BJ (cell line): ENCODE data around the gene USF1. TPM values are rescaled to one million over a fixed set of nuclear protein-coding genes. Genes with fewer than 3 reads are reported as not detected.
"Not testable (repeated sequence)": the region's sequence is repeated elsewhere in the genome, so short reads cannot be mapped to it uniquely, and the experiment has no call there.

Source experiments
- CTCF ChIA-PET: fragments of 350-600 bp; formaldehyde crosslinking; extraction: SDS; loops from one replicate; lab custom pipeline; 2021; ENCODE audit warnings: antibody characterized with exemption, inconsistent platforms; lab: Yijun Ruan, JAX
- POLR2A ChIA-PET: fragments of 300-600 bp; sonication (Branson Sonifier 250); formaldehyde crosslinking; extraction: SDS; loops from one replicate; lab custom pipeline; 2021; ENCODE audit warnings: antibody characterized with exemption; lab: Charles Lee
- DNase-seq: peaks from one replicate; pipeline ENCODE4 v3.0.0-alpha.2; 2011; ENCODE audit warnings: low read depth
- H3K27me3 ChIP-seq: 2 replicates; pipeline ENCODE4 v1.6.0; 2011; ENCODE audit warnings: low read length; ENCODE audit not compliant: control insufficient read depth, insufficient read depth
- H3K36me3 ChIP-seq: 2 replicates; pipeline ENCODE4 v1.5.1; 2011; ENCODE audit warnings: low read length; ENCODE audit not compliant: control insufficient read depth, insufficient read depth
- H3K4me3 ChIP-seq: 2 replicates; pipeline ENCODE4 v1.5.1; 2011; ENCODE audit warnings: low read depth, mild to moderate bottlenecking, control low read depth, low read length
- polyA plus RNA-seq: library from polyadenylated mRNA; depleted of rRNA; stranded (reverse); fragments of >200 nt; gene quantifications from 2 replicates; pipeline ENCODE4 v1.2.3, GENCODE V29; 2011
- TF ChIP-seq, protein P1 (sequence below): IDR thresholded peaks from 2 replicates; pipeline ENCODE4 v1.5.1; 2011; ENCODE audit warnings: low read depth, mild to moderate bottlenecking, control low read depth, inconsistent platforms, low read length, moderate library complexity; ENCODE audit not compliant: insufficient read depth

The USF1 gene
- polyA plus RNA-seq, 1 experiment, result 40.4 TPM

DNA sequence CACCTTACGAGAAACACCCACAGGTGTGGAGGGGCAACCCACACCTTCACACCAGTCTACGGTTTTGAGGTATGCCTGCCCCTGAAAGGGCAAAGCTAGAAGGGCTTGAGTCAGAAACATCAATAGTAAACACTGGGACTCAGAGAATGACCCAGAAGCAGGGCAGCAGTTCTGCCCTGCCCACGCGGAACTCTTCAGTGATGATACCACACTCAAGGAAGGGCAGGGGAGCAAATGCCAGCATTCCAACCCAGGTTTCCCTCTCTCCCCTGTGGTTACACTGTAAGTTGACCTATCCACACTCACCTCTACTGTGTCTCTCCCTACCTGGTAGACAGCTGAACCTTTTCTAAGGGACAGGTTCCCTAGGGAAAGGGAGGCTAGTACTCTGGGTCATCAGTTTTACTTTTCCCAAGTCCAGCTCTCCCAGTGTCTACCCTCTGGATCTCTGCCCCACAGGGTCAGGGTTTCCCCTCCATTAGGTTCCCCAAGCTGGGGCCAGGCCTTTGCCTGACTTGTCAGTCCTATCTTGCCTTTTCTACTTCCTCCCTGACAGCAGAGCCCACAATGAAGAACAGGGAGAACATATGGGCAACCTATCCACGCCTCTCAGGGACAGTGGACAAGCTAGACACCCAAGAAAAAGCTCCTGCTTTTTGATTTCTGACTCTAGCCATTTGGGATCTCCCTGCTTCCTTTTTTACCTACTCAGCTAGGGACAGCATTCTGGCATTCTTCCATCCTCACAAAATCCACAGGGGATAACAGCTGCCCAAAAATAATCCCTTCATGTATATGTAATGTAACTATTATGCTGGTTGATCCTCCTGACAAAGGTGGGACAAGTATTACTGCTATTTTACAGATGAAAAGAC, 27.8 kb downstream of the USF1 start:
- no peaks in the 10 kb centered on the region for H3K36me3 ChIP-seq
- H3K4me3 ChIP-seq, result no peak overlapping the region
- ChIA-PET POLR2A (no interaction called here), CTCF (interaction anchor here (1.0 to 1.4 kb wide), 3 partner anchors 10 to 24 kb away, joined by 3 to 4 read pairs (median 3); no protein-coding TSS in a partner anchor)
- peaks cover 21% of the 10 kb centered on the region for H3K27me3 ChIP-seq
- TF ChIP-seq, protein P1, sequence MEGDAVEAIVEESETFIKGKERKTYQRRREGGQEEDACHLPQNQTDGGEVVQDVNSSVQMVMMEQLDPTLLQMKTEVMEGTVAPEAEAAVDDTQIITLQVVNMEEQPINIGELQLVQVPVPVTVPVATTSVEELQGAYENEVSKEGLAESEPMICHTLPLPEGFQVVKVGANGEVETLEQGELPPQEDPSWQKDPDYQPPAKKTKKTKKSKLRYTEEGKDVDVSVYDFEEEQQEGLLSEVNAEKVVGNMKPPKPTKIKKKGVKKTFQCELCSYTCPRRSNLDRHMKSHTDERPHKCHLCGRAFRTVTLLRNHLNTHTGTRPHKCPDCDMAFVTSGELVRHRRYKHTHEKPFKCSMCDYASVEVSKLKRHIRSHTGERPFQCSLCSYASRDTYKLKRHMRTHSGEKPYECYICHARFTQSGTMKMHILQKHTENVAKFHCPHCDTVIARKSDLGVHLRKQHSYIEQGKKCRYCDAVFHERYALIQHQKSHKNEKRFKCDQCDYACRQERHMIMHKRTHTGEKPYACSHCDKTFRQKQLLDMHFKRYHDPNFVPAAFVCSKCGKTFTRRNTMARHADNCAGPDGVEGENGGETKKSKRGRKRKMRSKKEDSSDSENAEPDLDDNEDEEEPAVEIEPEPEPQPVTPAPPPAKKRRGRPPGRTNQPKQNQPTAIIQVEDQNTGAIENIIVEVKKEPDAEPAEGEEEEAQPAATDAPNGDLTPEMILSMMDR, result no peak
- no peak for DNase-seq

DNA sequence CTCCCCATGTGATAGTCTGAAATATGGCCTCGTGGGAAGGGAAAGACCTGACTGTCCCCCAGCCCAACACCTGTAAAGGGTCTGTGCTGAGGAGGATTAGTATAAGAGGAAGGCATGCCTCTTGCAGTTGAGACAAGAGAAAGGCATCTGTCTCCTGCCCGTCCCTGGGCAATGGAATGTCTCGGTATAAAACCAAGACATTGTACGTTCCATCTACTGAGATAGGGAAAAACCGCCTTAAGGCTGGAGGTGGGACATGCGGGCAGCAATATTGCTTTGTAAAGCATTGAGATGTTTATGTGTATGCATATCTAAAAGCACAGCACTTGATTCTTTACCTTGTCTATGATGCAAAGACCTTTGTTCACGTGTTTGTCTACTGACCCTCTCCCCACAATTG, 28.6 kb downstream of the USF1 start:
- H3K36me3 ChIP-seq, H3K4me3 ChIP-seq, CTCF ChIA-PET, POLR2A ChIA-PET, DNase-seq: not testable (repeated sequence)
- H3K27me3 ChIP-seq, result peaks cover 21% of the 10 kb centered on the region

DNA sequence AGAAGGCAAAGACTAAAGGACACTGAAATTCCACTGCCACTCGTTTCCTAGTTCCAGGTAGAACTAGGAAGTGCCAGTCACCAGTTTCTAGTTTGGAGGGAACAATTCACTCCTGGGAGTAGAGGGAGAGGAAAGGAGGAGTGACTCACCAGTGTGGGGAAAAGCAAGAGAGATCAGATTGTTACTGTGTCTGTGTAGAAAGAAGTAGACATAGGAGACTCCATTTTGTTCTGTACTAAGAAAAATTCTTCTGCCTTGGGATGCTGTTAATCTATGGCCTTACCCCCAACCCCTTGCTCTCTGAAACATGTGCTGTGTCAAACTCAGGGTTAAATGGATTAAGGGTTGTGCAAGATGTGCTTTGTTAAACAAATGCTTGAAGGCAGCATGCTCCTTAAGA, 29.1 kb downstream of the USF1 start:
- CTCF ChIA-PET, DNase-seq, POLR2A ChIA-PET, H3K4me3 ChIP-seq, H3K36me3 ChIP-seq: not testable (repeated sequence)
- H3K27me3 ChIP-seq, result peaks cover 21% of the 10 kb centered on the region

DNA sequence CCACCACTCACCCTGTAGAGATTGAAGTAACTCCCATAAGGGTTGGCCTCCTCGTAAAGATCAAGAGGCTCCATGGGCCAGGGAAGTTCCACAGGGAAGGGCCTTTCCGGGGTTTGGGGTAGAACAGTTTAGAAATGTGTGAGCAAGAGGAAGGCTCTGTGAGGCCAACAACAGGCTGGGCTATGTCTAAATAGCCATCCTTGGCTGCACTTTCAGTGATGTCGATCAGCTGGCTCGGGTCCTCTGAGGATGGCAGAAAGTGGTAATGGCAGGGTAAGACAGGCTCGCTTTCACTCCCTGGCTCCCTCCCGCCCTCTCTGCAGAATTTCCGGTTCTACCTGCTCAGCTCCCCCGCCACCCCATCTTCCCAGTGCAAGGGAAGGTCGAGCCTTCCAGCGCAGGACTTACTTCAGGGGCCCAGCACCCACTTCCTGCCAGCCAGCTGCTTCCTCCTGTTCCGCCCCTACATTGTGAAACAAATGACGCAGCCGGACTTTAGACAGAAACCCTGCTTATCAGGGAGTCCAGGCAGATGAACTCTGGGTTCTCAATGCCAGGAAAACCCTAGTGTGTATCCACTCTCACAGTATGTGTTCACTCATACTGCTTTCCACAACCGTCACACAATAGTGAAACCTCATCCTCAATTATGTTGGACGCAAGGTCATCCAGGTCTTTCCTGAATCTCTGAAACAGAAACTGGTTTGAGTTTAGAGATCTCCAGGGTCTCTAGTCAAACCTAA, 32.1 kb downstream of the USF1 start:
- CTCF ChIA-PET, result interaction anchor here (0.8 to 1.8 kb wide), 2 partner anchors 12 to 17 kb away, joined by 3 to 6 read pairs; no protein-coding TSS in a partner anchor
- Histone ChIP-seq H3K27me3 (peaks cover 5% of the 10 kb centered on the region), H3K4me3 (no peak overlapping the region), H3K36me3 (no peaks in the 10 kb centered on the region)
- POLR2A ChIA-PET, result interaction anchor here (0.6 kb wide), 2 partner anchors 125 to 373 kb away, joined by 3 read pairs; no protein-coding TSS in a partner anchor
- TF ChIP-seq, protein P1, result no peak
- DNase-seq, result no peak

DNA sequence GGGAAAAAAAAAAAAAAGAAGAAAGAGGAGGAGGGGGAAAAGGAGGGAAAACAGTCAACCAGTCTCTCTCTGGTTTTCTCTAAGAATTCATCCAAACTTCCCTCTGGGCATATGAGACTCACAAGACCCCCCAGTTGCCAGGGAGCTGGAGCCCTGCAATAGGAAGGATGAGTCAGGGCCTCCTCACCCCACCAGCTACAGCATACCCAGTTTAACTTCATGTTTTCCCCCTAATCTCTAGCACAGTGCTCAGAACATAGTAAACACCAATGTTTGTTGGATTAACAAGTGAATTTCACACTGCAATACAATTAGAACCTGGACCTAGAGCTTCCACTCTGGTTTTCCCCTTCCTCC, 32.7 kb downstream of the USF1 start:
- CTCF ChIA-PET, result interaction anchor here (0.8 to 1.8 kb wide), 2 partner anchors 12 to 16 kb away, joined by 3 to 6 read pairs; no protein-coding TSS in a partner anchor
- TF ChIP-seq, protein P1, result no peak
- no peak for DNase-seq
- H3K36me3 ChIP-seq, result no peaks in the 10 kb centered on the region
- POLR2A ChIA-PET, result interaction anchor here (0.6 kb wide), 2 partner anchors 125 to 374 kb away, joined by 3 read pairs; no protein-coding TSS in a partner anchor
- H3K27me3 ChIP-seq, result peaks cover under 1% of the 10 kb centered on the region; the same call in 1 of the 2 replicates
- no peak overlapping the region for H3K4me3 ChIP-seq

DNA sequence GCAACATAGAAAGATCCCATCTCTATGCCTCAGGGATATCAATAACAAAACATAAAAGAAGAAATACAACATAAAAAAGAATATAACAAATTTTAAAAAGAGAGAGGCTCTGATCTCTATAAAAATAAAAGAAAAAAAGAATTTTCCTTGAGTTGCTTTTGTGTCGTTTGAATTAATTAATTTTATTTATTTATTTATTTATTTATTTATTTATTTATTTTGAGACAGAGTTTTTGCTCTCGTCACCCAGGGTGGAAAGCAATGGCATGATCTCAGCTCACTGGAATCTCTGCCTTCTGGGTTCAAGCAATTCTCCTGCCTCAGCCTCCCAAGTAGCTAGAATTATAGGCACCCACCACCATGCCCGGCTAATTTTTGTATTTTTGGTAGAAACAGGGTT, 33.4 kb downstream of the USF1 start:
- TF ChIP-seq, protein P1, result no peak
- no peak for DNase-seq
- no peak overlapping the region for H3K4me3 ChIP-seq
- ChIA-PET CTCF (interaction anchor here (0.9 to 1.8 kb wide), 2 partner anchors 15 to 29 kb away, joined by 5 to 6 read pairs; no protein-coding TSS in a partner anchor), POLR2A (no interaction called here)
- H3K27me3 ChIP-seq, result no peaks in the 10 kb centered on the region
- no peaks in the 10 kb centered on the region for H3K36me3 ChIP-seq
